T-helper 2 cell treated with Interferon-gamma antibody and Interleukin-4, amounts not matched to agents 5 μg/mL and 100 μg/mL, for 36 hours (primary cell): ENCODE data around the gene KCNAB3.
"Not testable (repeated sequence)": the region's sequence is repeated elsewhere in the genome, so short reads cannot be mapped to it uniquely, and the experiment has no call there.

Experiments used
- DNase-seq: peaks from one replicate; pipeline ENCODE4 v3.0.0; 2021; ENCODE audit warnings: low spot score
- H3K27ac Mint-ChIP-seq: one replicate; pipeline ENCODE4 v1.8.0; 2021; ENCODE audit warnings: mild to moderate bottlenecking, mixed read lengths
- H3K27me3 Mint-ChIP-seq: one replicate; pipeline ENCODE4 v1.8.0; 2021; ENCODE audit warnings: low read depth, mixed read lengths
- H3K36me3 Mint-ChIP-seq: one replicate; pipeline ENCODE4 v1.8.0; 2021; ENCODE audit warnings: low read depth, mixed read lengths
- H3K4me1 Mint-ChIP-seq: one replicate; pipeline ENCODE4 v1.8.0; 2021; ENCODE audit warnings: low read depth, mixed read lengths
- H3K4me3 Mint-ChIP-seq: one replicate; pipeline ENCODE4 v1.8.0; 2022; ENCODE audit warnings: mild to moderate bottlenecking, moderate library complexity, mixed read lengths
- H3K9me3 Mint-ChIP-seq: one replicate; pipeline ENCODE4 v1.8.0; 2021; ENCODE audit warnings: mixed read lengths

KCNAB3 gene

GRCh38 chr17:7929158-7930023, at the start of gene KCNAB3:
Gene KCNAB3 (minus strand): TSS chr17:7929856. CDS start chr17:7929435, 421 bp downstream.
- peak within 1 kb of the TSS; percentile 97 for H3K4me3 Mint-ChIP-seq
- H3K27ac Mint-ChIP-seq: peak within 1 kb of the TSS; percentile 99
- H3K27me3 Mint-ChIP-seq: no peaks in the 10 kb centered on the region
- H3K4me1 Mint-ChIP-seq: peaks cover 24% of the 10 kb centered on the region
- peak; percentile 37 for DNase-seq
- H3K9me3 Mint-ChIP-seq: no peaks in the 10 kb centered on the region
- H3K36me3 Mint-ChIP-seq: peaks cover 13% of the 10 kb centered on the region

- Mint-ChIP-seq H3K4me1 (peaks cover 5% of the 10 kb centered on the region), H3K27me3 (peaks cover 5% of the 10 kb centered on the region), H3K9me3 (peaks cover 24% of the 10 kb centered on the region), H3K27ac (no peak overlapping the region), H3K4me3 (no peak overlapping the region), H3K36me3 (peaks cover 7% of the 10 kb centered on the region)
- no peak for DNase-seq
Measured at GRCh38 chr17:7977805-7978204, 48.1 kb upstream of the KCNAB3 start.

GRCh38 chr17:7977039-7977438, 47.4 kb upstream of the KCNAB3 start:
- H3K27ac Mint-ChIP-seq: no peak overlapping the region
- peaks cover 24% of the 10 kb centered on the region for H3K9me3 Mint-ChIP-seq
- no peak overlapping the region for H3K4me3 Mint-ChIP-seq
- peaks cover 3% of the 10 kb centered on the region for H3K27me3 Mint-ChIP-seq
- DNase-seq: no peak
- H3K4me1 Mint-ChIP-seq: no peaks in the 10 kb centered on the region
- H3K36me3 Mint-ChIP-seq: peaks cover 7% of the 10 kb centered on the region

DNA sequence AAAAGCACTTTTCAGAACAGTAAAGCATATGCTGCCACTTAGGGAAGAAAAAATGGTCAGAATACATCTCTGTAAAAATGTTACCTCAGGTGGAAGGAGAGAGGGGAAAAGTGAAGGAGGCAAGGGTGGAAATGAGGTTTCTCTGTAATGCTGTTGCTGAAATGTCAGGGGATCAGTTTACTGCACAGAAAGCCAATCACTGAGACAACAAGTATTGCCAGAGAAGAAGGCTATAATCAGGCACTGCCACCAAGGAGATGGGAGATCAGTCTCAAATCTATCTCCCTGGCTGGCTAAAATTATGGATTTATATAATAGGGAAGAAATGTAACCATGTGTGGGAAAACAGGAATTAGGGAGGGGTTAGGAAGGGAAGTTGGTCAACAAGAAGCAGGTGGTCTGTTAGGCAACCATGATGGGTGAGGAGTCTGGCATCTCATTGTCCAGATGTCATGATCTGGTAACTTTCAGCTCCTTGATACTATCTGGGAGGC, 45.0 kb upstream of the KCNAB3 start:
- H3K27me3 Mint-ChIP-seq: peaks cover 12% of the 10 kb centered on the region
- H3K4me1 Mint-ChIP-seq: no peaks in the 10 kb centered on the region
- DNase-seq: no peak
- peaks cover 7% of the 10 kb centered on the region for H3K36me3 Mint-ChIP-seq
- no peak overlapping the region for H3K27ac Mint-ChIP-seq
- H3K4me3 Mint-ChIP-seq: no peak overlapping the region
- peaks cover 24% of the 10 kb centered on the region for H3K9me3 Mint-ChIP-seq

- no peak overlapping the region for H3K27ac Mint-ChIP-seq
- peaks cover 21% of the 10 kb centered on the region for H3K9me3 Mint-ChIP-seq
- peaks cover 7% of the 10 kb centered on the region for H3K36me3 Mint-ChIP-seq
- no peak for DNase-seq
- peaks cover 3% of the 10 kb centered on the region for H3K4me1 Mint-ChIP-seq
- peaks cover 11% of the 10 kb centered on the region for H3K27me3 Mint-ChIP-seq
- no peak overlapping the region for H3K4me3 Mint-ChIP-seq
Measured at GRCh38 chr17:7972131-7972785, 42.6 kb upstream of the KCNAB3 start.

GRCh38 chr17:7971651-7972050, 42.0 kb upstream of the KCNAB3 start:
- no peak overlapping the region for H3K4me3 Mint-ChIP-seq
- peaks cover 16% of the 10 kb centered on the region for H3K9me3 Mint-ChIP-seq
- DNase-seq: no peak
- H3K27ac Mint-ChIP-seq: no peak overlapping the region
- H3K27me3 Mint-ChIP-seq: peaks cover 11% of the 10 kb centered on the region
- H3K36me3 Mint-ChIP-seq: peaks cover 7% of the 10 kb centered on the region
- H3K4me1 Mint-ChIP-seq: peaks cover 3% of the 10 kb centered on the region

- Mint-ChIP-seq H3K4me3 (no peak overlapping the region), H3K4me1 (peaks cover 3% of the 10 kb centered on the region), H3K9me3 (peaks cover 3% of the 10 kb centered on the region), H3K27me3 (peaks cover 11% of the 10 kb centered on the region), H3K27ac (no peak overlapping the region), H3K36me3 (peaks cover 2% of the 10 kb centered on the region)
- no peak for DNase-seq
Measured at GRCh38 chr17:7969433-7969832, 39.8 kb upstream of the KCNAB3 start.

GRCh38 chr17:7967751-7968150, 38.1 kb upstream of the KCNAB3 start:
- no peak for DNase-seq
- no peaks in the 10 kb centered on the region for H3K36me3 Mint-ChIP-seq
- H3K4me3 Mint-ChIP-seq: no peak overlapping the region
- H3K4me1 Mint-ChIP-seq: peaks cover 3% of the 10 kb centered on the region
- H3K27me3 Mint-ChIP-seq: peaks cover 11% of the 10 kb centered on the region
- no peak overlapping the region for H3K27ac Mint-ChIP-seq
- no peaks in the 10 kb centered on the region for H3K9me3 Mint-ChIP-seq

DNA sequence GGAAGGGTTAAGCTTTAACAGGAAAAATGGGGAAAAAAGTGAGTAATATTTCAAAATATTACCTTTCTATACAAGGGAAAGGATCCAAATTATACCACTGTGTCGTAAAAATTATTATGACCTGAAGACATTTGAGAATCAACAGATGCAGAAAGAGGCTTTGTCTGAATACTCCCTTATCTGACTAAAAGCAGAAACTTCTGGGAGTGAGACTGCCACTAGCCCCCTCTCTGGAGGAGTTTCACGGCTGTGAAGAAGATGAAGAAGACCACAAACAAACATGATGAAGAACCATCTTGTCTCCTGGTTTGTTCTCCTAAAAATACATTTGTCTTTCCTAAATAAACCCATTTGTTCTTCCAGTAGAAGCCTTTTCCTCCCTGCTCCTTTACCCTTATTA, 31.8 kb upstream of the KCNAB3 start:
- H3K4me1 Mint-ChIP-seq: no peaks in the 10 kb centered on the region
- H3K36me3 Mint-ChIP-seq: no peaks in the 10 kb centered on the region
- H3K27me3 Mint-ChIP-seq: peaks cover 8% of the 10 kb centered on the region
- H3K27ac Mint-ChIP-seq: no peak overlapping the region
- H3K9me3 Mint-ChIP-seq: no peaks in the 10 kb centered on the region
- no peak for DNase-seq
- no peak overlapping the region for H3K4me3 Mint-ChIP-seq

GRCh38 chr17:7959503-7960253, 30.0 kb upstream of the KCNAB3 start:
- Mint-ChIP-seq H3K27me3 (peaks cover 8% of the 10 kb centered on the region), H3K9me3 (no peaks in the 10 kb centered on the region), H3K4me3 (no peak overlapping the region), H3K4me1 (no peaks in the 10 kb centered on the region), H3K27ac (no peak overlapping the region), H3K36me3 (no peaks in the 10 kb centered on the region)
- DNase-seq: no peak

DNA sequence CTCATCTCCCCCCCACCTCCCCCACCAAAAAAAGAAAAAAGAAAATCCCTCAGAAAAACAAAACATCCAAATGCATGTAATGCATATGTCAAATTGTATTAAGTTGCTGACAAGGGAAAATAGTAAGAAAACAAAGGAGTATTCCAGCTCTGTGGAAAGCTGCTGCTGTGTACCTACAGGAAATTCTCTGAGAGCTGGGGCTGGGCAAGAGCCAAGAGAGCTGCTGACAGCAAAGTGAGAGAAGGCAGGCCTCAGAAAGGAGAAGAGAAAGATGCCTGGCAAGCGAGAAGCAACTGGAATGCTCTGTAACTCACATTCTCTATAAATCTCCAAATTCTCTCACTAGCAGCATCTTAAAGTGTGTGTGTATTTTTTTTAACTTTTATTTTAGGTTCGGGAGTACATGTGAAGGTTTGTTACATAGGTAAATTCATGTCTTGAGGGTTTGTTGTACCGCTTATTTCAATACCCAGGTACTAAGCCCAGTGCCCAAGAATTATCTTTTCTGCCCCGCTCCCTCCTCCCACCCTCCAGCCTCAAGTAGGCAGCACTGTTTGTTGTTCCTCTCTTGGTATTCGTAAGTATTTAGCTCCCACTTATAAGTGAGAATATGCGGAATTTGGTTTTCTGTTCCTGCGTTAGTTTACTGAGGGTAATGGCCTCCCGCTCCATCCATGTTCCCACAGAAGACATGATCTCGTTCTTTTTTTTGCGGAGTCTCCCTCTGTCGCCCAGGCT, 26.7 kb upstream of the KCNAB3 start:
- Mint-ChIP-seq H3K9me3 (no peaks in the 10 kb centered on the region), H3K4me3 (no peak overlapping the region), H3K36me3 (peaks cover 2% of the 10 kb centered on the region), H3K27ac (no peak overlapping the region), H3K27me3 (peaks cover 4% of the 10 kb centered on the region), H3K4me1 (peaks cover 18% of the 10 kb centered on the region)
- DNase-seq: no peak

- peaks cover 22% of the 10 kb centered on the region for H3K4me1 Mint-ChIP-seq
- H3K27me3 Mint-ChIP-seq: peaks cover under 1% of the 10 kb centered on the region
- no peaks in the 10 kb centered on the region for H3K9me3 Mint-ChIP-seq
- H3K27ac Mint-ChIP-seq: no peak overlapping the region
- no peak overlapping the region for H3K4me3 Mint-ChIP-seq
- peaks cover 4% of the 10 kb centered on the region for H3K36me3 Mint-ChIP-seq
- no peak for DNase-seq
Measured at GRCh38 chr17:7955414-7956227, 26.0 kb upstream of the KCNAB3 start.

DNA sequence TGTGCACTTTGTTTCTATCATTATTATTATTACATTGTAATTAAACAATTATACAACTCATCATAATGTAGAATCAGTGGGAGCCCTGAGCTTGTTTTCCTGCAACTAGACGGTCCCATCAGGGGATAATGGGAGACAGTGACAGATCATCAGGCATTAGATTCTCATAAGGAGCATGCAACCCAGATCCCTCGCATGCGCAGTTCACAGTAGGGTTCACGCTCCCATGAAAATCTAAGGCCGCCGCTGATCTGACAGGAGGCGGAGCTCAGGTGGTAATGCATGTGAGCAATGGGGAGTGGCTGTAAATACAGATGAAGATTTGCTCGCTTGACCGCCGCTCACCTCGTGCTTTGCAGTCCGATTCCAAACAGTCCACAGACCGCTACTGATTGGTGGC, 23.6 kb upstream of the KCNAB3 start:
- Mint-ChIP-seq H3K36me3 (peaks cover 27% of the 10 kb centered on the region), H3K4me1 (peaks cover 29% of the 10 kb centered on the region)
- H3K9me3 Mint-ChIP-seq, DNase-seq, H3K4me3 Mint-ChIP-seq, H3K27ac Mint-ChIP-seq, H3K27me3 Mint-ChIP-seq: not testable (repeated sequence)
